Small intestine (tissue), 7 donors: Measurements from ENCODE around the gene OR5H6. TPM values are rescaled to one million over a fixed set of nuclear protein-coding genes. Genes with fewer than 3 reads are reported as not detected.

Experiments
- DNase-seq, 2 donors: peaks; one replicate each; pipeline versions ENCODE4 v3.0.0 to v3.0.0-alpha.2; 2013
- FAIRE-seq: peaks from 2 replicates; lab custom pipeline; 2012; peaks lifted over from hg19 to GRCh38; lab: Jason Lieb, UNC
- H3K27ac ChIP-seq, 3 donors: one replicate each; pipeline ENCODE4 v1.5.1; 2013; ENCODE audit warnings: low read length in 2 of 3, mild to moderate bottlenecking in 2 of 3, control low read depth in 1 of 3, inconsistent platforms in 1 of 3, low read depth in 1 of 3, moderate library complexity in 1 of 3
- H3K27me3 ChIP-seq, 3 donors: one replicate each; pipeline ENCODE4 v1.6.1; 2013; ENCODE audit warnings: low read length in 3 of 3, inconsistent platforms in 1 of 3; ENCODE audit not compliant: control insufficient read depth in 3 of 3, insufficient read depth in 3 of 3
- H3K36me3 ChIP-seq, 3 donors: one replicate each; pipeline ENCODE4 v1.6.1; 2013; ENCODE audit warnings: low read length in 3 of 3, inconsistent platforms in 1 of 3, low read depth in 1 of 3, mild to moderate bottlenecking in 1 of 3, moderate library complexity in 1 of 3; ENCODE audit not compliant: control insufficient read depth in 3 of 3, insufficient read depth in 2 of 3
- H3K4me1 ChIP-seq, 3 donors: one replicate each; pipeline ENCODE4 v1.6.1; 2013; ENCODE audit warnings: low read length in 2 of 3, inconsistent platforms in 1 of 3, low read depth in 1 of 3, mild to moderate bottlenecking in 1 of 3, moderate library complexity in 1 of 3; ENCODE audit not compliant: control insufficient read depth in 3 of 3, insufficient read depth in 2 of 3
- H3K4me3 ChIP-seq, 3 donors: one replicate each; pipeline ENCODE4 v1.5.1; 2013; ENCODE audit warnings: low read length in 3 of 3, control low read depth in 1 of 3, inconsistent platforms in 1 of 3, low read depth in 1 of 3, mild to moderate bottlenecking in 1 of 3, moderate library complexity in 1 of 3
- H3K9me3 ChIP-seq, 2 donors: one replicate each; pipeline ENCODE4 v1.6.1; 2013; ENCODE audit warnings: low read depth in 1 of 2, low read length in 1 of 2; ENCODE audit not compliant: control insufficient read depth in 2 of 2, insufficient read depth in 1 of 2
- WGBS, 3 donors: extraction: QIAGEN DNeasy Blood & Tissue Kit; methylation state at CpG; one replicate each; pipeline ENCODE4 v1.1.7; 2013; 5-methylcytosine and 5-hydroxymethylcytosine counted together
- polyA plus RNA-seq, 4 donors: library from polyadenylated mRNA; stranded (reverse) in 3 of 4; unstranded in 1 of 4; fragments of 200-250 nt in 3 of 4; fragments of 120-200 nt in 1 of 4; gene quantifications; one replicate each; pipeline versions ENCODE4 v1.2.1 to v1.2.3, GENCODE V29; 2013
- donor health status: healthy with polysubstance abuse.
- donor health status: control.
- donor health status: control.
- donor health status: Bipolar disorder and iron deficiency.
- donor health status: healthy.

The OR5H6 gene
- polyA plus RNA-seq, 4 donors, result not detected

- WGBS, 3 donors, result 61 to 73% (median 73%) methylated on average over 10 of the region's 10 CpGs
- H3K36me3 ChIP-seq, result no peaks in the 10 kb centered on the region
- no peak overlapping the region for H3K4me3 ChIP-seq
- DNase-seq (no peak), FAIRE-seq (no peak)
- H3K9me3 ChIP-seq, result peaks cover 0 to 11% of the 10 kb centered on the region in 2 donors
- H3K27ac ChIP-seq, result no peak overlapping the region
- no peaks in the 10 kb centered on the region for H3K27me3 ChIP-seq
- H3K4me1 ChIP-seq, result no peaks in the 10 kb centered on the region
Observed at GRCh38 chr3:98291332-98291957, 27.4 kb downstream of the OR5H6 start.

Other genes starting within 250 kb of the OR5H6 start
- not detected for gene GABRR3, start 228.9 kb upstream of the OR5H6 start, polyA plus RNA-seq
- gene OR5AC2, start 177.1 kb upstream of the OR5H6 start, polyA plus RNA-seq, result not detected
- not detected for gene OR5H1, start 133.5 kb upstream of the OR5H6 start, polyA plus RNA-seq
- not detected for gene OR5H14, start 116.8 kb upstream of the OR5H6 start, polyA plus RNA-seq
- not detected for gene OR5H15, start 97.5 kb upstream of the OR5H6 start, polyA plus RNA-seq
- gene OR5H2, start 18.3 kb downstream of the OR5H6 start, polyA plus RNA-seq, result not detected
- not detected for gene OR5K4, start 89.6 kb downstream of the OR5H6 start, polyA plus RNA-seq
- gene OR5K3, start 126.4 kb downstream of the OR5H6 start, polyA plus RNA-seq, result not detected
- not detected for gene OR5K1, start 199.0 kb downstream of the OR5H6 start, polyA plus RNA-seq
- gene OR5K2, start 233.4 kb downstream of the OR5H6 start, polyA plus RNA-seq, result under 1 TPM in 1 of 4 donors, not detected in 3; 0.10 TPM